Smooth muscle cell (in vitro differentiated cells): ENCODE results near the gene CDH1. TPM values are rescaled to one million over a fixed set of nuclear protein-coding genes. Genes with fewer than 3 reads are reported as not detected.

Experiments
- DNase-seq: peaks from one replicate; lab custom pipeline; 2025; ENCODE audit not compliant: unreplicated experiment; lab: John Stamatoyannopoulos, UW
- H2AFZ ChIP-seq: fragments of 200-600 bp; sonication (generic); 2 replicates; pipeline ENCODE4 v1.6.0; 2016; ENCODE audit warnings: antibody characterized with exemption, low read depth, mild to moderate bottlenecking
- H3F3A ChIP-seq: fragments of 200-600 bp; sonication (generic); 2 replicates; pipeline ENCODE4 v1.6.0; 2017; ENCODE audit warnings: antibody characterized with exemption, low read depth
- H3K27ac ChIP-seq: fragments of 200-600 bp; sonication (generic); 2 replicates; pipeline ENCODE4 v1.5.1; 2016; ENCODE audit warnings: low read depth, mild to moderate bottlenecking
- H3K27me3 ChIP-seq: fragments of 200-600 bp; sonication (generic); 2 replicates; pipeline ENCODE4 v1.6.1; 2016; ENCODE audit warnings: low read depth, mild to moderate bottlenecking
- H3K36me3 ChIP-seq: fragments of 200-600 bp; sonication (generic); 2 replicates; pipeline ENCODE4 v1.5.1; 2016; ENCODE audit warnings: low read depth
- H3K4me1 ChIP-seq: fragments of 200-600 bp; sonication (generic); 2 replicates; pipeline ENCODE4 v1.5.1; 2016; ENCODE audit warnings: low read depth
- H3K4me2 ChIP-seq: fragments of 200-600 bp; sonication (generic); 2 replicates; pipeline ENCODE4 v1.6.0; 2016; ENCODE audit warnings: mild to moderate bottlenecking
- H3K4me3 ChIP-seq: fragments of 200-600 bp; sonication (generic); 2 replicates; pipeline ENCODE4 v1.5.1; 2016; ENCODE audit warnings: mild to moderate bottlenecking
- H3K79me2 ChIP-seq: fragments of 200-600 bp; sonication (generic); 2 replicates; pipeline ENCODE4 v1.6.0; 2016; ENCODE audit warnings: low read depth, mild to moderate bottlenecking
- H3K9ac ChIP-seq: fragments of 200-600 bp; sonication (generic); 2 replicates; pipeline ENCODE4 v1.6.0; 2016; ENCODE audit warnings: low read depth
- H3K9me3 ChIP-seq: fragments of 200-600 bp; sonication (generic); replicated peaks from 2 replicates; pipeline ENCODE4 v1.5.1; 2016; ENCODE audit warnings: low read depth
- H4K20me1 ChIP-seq: fragments of 200-600 bp; sonication (generic); 2 replicates; pipeline ENCODE4 v1.6.0; 2016; ENCODE audit warnings: low read depth
- WGBS: methylation state at CpG from one replicate; pipeline ENCODE4 v1.1.7; 2016; ENCODE audit warnings: low lambda C conversion rate; 5-methylcytosine and 5-hydroxymethylcytosine counted together
- polyA plus RNA-seq: library from polyadenylated mRNA; unstranded; fragments of >200 nt; fragmentation: Nextera tagmentation; extraction: Ambion mirVana; gene quantifications from 2 replicates; pipeline ENCODE4 v1.2.1, GENCODE V29; 2016
- total RNA-seq: library from RNA; depleted of rRNA; stranded (reverse); fragments of >200 nt; gene quantifications from 2 replicates; pipeline ENCODE4 v1.2.3, GENCODE V29; 2014
- TF ChIP-seq, protein P1 (sequence below): fragments of 200-600 bp; sonication (generic); IDR thresholded peaks from 2 replicates; pipeline ENCODE4 v1.5.1; 2017; ENCODE audit warnings: borderline replicate concordance, mild to moderate bottlenecking, antibody characterized with exemption; ENCODE audit not compliant: insufficient read depth, poor library complexity, severe bottlenecking

The CDH1 gene
- total and polyA plus RNA-seq, 2 experiments from 2014 or later = 4.7 to 45.8 TPM

DNA sequence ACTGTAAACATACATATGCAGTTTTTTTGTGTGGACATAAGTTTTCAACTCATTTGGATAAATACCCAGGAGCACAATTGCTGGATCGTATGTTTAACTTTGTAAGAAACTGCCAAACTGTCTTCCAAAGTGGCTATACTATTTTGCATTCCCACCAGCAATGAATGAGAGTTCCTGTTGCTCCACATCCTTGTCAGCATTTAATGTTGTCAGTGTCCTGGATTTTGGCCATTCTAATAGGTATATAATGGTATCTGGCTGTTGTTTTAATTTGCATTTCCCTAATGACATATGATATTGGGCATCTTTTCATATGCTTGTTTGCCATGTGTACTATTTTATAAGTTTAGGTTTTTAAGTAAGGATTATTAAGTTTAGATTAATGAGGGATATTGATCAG is 120.4 kb downstream of the CDH1 start:
- no peaks in the 10 kb centered on the region for H3K4me1 ChIP-seq
- H3K4me2 ChIP-seq = no peak overlapping the region
- no peak overlapping the region for H2AFZ ChIP-seq
- H3K4me3 ChIP-seq = no peak overlapping the region
- TF ChIP-seq, protein P1, sequence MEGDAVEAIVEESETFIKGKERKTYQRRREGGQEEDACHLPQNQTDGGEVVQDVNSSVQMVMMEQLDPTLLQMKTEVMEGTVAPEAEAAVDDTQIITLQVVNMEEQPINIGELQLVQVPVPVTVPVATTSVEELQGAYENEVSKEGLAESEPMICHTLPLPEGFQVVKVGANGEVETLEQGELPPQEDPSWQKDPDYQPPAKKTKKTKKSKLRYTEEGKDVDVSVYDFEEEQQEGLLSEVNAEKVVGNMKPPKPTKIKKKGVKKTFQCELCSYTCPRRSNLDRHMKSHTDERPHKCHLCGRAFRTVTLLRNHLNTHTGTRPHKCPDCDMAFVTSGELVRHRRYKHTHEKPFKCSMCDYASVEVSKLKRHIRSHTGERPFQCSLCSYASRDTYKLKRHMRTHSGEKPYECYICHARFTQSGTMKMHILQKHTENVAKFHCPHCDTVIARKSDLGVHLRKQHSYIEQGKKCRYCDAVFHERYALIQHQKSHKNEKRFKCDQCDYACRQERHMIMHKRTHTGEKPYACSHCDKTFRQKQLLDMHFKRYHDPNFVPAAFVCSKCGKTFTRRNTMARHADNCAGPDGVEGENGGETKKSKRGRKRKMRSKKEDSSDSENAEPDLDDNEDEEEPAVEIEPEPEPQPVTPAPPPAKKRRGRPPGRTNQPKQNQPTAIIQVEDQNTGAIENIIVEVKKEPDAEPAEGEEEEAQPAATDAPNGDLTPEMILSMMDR = no peak
- H3F3A ChIP-seq = no peaks in the 10 kb centered on the region
- peaks cover 5% of the 10 kb centered on the region for H3K36me3 ChIP-seq
- no peaks in the 10 kb centered on the region for H3K79me2 ChIP-seq
- H3K27me3 ChIP-seq = no peaks in the 10 kb centered on the region
- H4K20me1 ChIP-seq = no peaks in the 10 kb centered on the region
- no peaks in the 10 kb centered on the region for H3K9me3 ChIP-seq
- H3K27ac ChIP-seq = no peak overlapping the region
- no peak overlapping the region for H3K9ac ChIP-seq
- 100% methylated on average over 1 of the region's 1 CpG for WGBS
- no peak for DNase-seq

DNA sequence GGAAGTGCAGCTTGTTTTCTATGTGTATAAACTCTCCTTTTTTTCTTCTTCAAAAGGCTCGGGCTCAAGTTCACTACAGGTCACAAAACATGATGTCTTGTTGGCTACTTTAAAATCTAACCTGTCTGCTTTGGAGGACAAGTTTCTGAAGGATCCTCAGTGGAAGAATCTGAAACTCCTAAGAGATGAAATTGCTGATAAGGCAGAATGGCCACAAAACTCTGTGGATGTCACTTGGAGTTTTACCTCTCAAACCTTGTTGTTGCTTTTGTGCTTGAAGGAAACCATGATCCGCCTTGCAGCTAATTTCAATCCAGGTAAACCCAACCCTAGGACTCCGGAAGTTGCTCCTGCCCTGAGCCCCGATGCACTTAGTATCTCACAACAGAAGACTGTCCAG is 122.7 kb downstream of the CDH1 start:
- H3K4me3 ChIP-seq = no peak overlapping the region
- no peak overlapping the region for H3K27ac ChIP-seq
- peaks cover 8% of the 10 kb centered on the region for H3K36me3 ChIP-seq
- no peak for DNase-seq
- no peaks in the 10 kb centered on the region for H3F3A ChIP-seq
- H3K4me1 ChIP-seq = no peaks in the 10 kb centered on the region
- no peak overlapping the region for H2AFZ ChIP-seq
- H3K4me2 ChIP-seq = no peak overlapping the region
- H4K20me1 ChIP-seq = no peaks in the 10 kb centered on the region
- WGBS = 87% methylated on average over 4 of the region's 4 CpGs
- H3K27me3 ChIP-seq = no peaks in the 10 kb centered on the region
- TF ChIP-seq, protein P1 = no peak
- H3K79me2 ChIP-seq = no peaks in the 10 kb centered on the region
- no peaks in the 10 kb centered on the region for H3K9me3 ChIP-seq
- no peak overlapping the region for H3K9ac ChIP-seq

DNA sequence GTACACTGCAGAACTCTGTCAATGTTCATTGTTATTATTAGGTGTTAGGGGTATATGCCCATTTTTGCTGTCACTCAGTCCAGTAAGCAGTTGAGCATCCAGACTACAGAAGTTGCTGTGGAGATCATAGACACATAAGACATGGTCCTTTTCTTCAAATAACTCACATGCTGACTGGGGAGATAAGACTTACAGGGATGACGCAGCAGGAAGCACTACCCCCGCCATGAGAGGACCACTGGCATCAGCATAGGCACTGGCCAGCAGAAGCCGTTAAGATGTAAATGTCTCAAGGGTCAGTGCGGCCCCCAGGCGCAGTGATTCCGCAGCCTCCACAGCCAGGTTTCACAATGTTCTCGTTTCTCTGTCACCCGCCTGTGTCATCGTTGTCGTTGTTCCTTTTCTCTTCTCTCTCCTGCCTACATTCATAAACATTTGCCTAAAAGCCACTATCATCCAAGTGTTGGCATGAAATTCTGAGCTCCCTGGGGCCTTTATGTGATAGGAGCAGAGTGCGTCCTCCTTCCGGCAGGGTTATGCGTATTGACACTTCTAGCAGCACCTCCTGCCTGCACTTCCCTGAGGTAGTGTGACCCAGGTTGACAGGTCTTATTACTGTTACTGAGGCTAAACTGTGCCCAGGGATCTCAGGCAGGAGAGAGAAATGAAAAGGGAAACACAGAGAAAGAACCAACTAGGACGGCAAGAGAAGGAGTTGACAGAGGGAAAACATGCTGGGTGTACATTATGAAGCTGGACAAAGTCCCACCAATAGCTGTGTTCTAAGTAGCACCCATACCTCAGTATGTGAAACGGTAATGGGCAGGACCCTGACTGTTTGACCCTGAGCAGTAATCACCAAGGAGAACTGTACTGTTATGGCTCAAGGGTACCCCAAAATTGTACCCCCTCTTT is 124.1 kb downstream of the CDH1 start:
- Histone ChIP-seq H3K9ac (no peak overlapping the region), H3K4me3 (no peak overlapping the region), H4K20me1 (no peaks in the 10 kb centered on the region), H3K4me1 (no peaks in the 10 kb centered on the region), H3K27ac (no peak overlapping the region), H3K79me2 (no peaks in the 10 kb centered on the region), H2AFZ (no peak overlapping the region), H3K9me3 (no peaks in the 10 kb centered on the region), H3F3A (no peaks in the 10 kb centered on the region), H3K27me3 (no peaks in the 10 kb centered on the region), H3K4me2 (no peak overlapping the region), H3K36me3 (peaks cover 8% of the 10 kb centered on the region)
- TF ChIP-seq, protein P1 = no peak
- WGBS = 87% methylated on average over 15 of the region's 15 CpGs
- no peak for DNase-seq
